Measurements from ENCODE around the gene HOXC5.
A peak's percentile ranks its signal among the peaks of the same experiment; 100 is the strongest.

The HOXC5 gene

GRCh38 chr12:53996240-53997203, 36.3 kb upstream of the HOXC5 start:
- no peak for FAIRE-seq

GRCh38 chr12:53997204-53998109, 35.4 kb upstream of the HOXC5 start:
- FAIRE-seq (no peak), DNase-seq (ENCODE audit: insufficient read length, low spot score) (no peak)
- TF ChIP-seq CTCF (IDR thresholded peaks at IDR 0.05; ENCODE audit: insufficient read depth, missing control alignments): no peak

More at GRCh38 chr12:53996240-53997203, 36.3 kb upstream of the HOXC5 start:
- no peak for DNase-seq (ENCODE audit: insufficient read length, low spot score)
- TF ChIP-seq CTCF (IDR thresholded peaks at IDR 0.05; ENCODE audit: insufficient read depth, missing control alignments): no peak

GRCh38 chr12:53998110-53998899, 34.5 kb upstream of the HOXC5 start:
- no peak for FAIRE-seq
- DNase-seq (ENCODE audit: insufficient read length, low spot score): no peak
- TF ChIP-seq CTCF (IDR thresholded peaks at IDR 0.05; ENCODE audit: insufficient read depth, missing control alignments): no peak

- DNase-seq (ENCODE audit: insufficient read length, low spot score) (no peak), FAIRE-seq (no peak)
- no peak for TF ChIP-seq CTCF (IDR thresholded peaks at IDR 0.05; ENCODE audit: insufficient read depth, missing control alignments)
Measured at GRCh38 chr12:53998900-53999236, 34.0 kb upstream of the HOXC5 start.

- DNase-seq (ENCODE audit: insufficient read length, low spot score) (peak; percentile 69), FAIRE-seq (no peak)
- TF ChIP-seq CTCF (IDR thresholded peaks at IDR 0.05; ENCODE audit: insufficient read depth, missing control alignments): no peak
Measured at GRCh38 chr12:53999559-54000115, 33.2 kb upstream of the HOXC5 start.
